HG03342 (cell line): ENCODE measurements around the gene MAPK12.

Source experiments
- ATAC-seq: cut with Tn5 transposase; IDR thresholded peaks from one replicate; pipeline ENCODE4 v1.9.1; 2021; ENCODE audit warnings: mild to moderate bottlenecking, moderate library complexity; ENCODE audit not compliant: unreplicated experiment

The MAPK12 gene

DNA sequence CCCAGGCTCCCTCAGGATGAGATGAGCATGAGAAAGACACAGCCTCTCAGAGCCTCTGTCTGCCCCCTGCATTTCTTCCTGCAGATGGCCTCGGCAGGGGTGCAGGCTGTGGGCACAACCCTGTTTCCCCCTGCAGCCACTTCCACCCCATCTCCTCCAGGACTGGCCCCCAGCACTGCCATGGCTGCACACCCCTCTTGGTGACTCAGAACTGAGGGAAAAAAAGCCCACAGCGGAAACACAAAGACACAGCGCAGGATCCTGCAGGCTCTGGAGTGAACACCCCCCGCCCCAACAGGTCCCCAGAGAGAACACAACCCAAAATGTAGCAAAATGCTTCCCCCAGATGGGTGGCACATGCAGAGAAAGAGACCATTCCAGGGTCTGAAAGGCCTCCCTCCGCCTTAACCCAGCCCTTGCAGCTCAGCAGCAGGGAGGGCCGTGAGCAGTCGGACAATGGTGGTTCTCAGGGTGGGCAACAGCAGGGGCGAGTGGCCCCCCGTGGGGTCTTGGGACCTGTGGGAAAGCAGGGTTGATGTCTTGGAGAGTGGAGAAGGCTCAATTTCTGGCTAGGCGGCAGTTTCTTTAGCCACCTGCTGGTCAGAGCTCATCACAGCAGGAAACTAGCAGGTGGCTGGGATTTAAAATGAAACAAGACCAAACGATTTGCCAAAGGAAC, 24.6 kb downstream of the MAPK12 start:
- ATAC-seq: no peak

DNA sequence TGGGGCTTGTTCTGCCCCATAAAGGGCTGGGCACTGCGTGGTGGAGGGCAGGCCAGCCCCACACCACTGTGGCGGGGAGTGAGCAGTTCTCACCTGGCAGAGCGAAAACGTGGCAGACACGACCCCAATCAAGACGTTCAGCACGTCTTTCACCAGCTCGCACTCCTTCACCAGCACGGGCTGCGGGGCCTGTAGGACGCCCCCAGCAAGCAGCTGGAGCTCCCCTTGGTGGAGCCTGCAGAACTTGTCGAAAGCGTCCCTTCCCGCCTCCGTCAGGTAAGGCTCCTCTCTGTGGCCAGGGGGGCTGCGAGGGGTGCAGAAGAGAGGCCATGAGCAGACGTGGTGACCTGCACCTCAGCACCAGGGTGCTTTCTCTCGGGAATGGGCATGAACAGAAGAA, 28.3 kb downstream of the MAPK12 start:
- no peak for ATAC-seq

DNA sequence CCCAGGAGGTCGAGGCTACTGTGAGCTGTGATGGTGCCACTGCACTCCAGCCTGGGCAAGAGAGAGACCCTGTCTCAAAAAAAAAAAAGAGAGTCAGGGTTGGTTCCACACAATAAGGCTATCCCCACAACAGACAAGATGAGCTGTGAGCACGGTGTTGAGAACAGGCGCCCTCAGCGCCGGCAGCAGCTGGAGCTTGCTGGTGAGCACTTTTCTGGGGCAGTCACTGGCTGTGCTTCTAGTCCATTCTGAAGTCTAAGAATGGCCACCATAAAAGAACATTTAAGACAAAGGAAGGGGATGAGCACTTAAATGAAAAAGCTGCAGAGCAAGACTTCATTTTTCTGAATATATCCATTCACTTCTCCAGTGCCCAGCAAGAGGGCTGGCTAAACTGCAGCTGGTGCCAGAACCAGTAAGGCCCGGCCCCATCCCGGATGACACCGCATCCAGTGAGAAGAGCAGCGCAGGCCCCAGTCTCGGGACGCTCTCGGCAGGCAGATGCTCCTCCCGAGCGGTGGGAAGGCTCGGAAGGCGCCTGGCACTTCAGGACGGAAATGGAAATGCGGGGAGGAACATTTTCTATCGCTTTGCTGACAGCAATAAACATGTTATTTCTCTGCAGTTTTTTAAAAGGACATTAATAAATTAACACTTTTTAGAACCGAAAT, 28.9 kb downstream of the MAPK12 start:
- no peak for ATAC-seq

DNA sequence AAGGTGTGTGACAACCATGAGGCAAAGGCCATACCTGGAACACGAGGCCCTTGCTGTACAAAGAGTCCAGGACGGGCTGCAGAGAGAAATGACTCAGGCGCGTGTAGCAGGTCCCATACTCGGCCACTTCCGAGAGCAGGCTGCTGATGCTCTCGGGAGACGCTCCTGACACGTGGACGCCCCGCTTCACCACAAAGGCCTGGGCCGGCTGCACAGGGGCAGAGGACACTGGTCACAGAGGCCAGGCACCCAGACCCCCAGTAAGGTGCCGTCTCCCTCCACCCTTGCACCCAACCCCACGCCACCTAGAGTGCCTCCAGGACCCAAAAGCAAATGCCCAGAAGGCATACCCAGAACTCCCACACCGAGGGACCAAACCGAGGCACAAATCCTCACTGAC, 32.1 kb downstream of the MAPK12 start:
- ATAC-seq: no peak

DNA sequence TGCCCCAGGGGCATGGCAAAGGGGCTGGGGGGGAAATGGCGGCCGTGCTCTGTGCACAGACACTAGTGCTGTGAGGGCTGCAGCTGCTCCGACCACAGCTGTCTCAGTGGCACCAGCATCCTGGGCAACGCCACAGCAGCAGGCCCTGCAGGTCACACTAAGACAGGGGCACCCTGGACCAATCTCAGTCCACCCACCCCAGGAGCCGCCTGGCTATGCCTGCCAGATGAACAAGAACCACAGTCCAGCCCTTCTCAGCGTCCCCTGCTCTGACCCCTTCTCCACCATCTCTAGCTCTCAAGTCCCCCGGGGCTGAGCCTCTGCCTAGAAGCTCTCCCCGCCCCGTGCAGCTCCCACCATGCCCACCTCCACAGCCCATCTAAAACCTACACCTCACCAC, 33.1 kb downstream of the MAPK12 start:
- ATAC-seq: no peak

DNA sequence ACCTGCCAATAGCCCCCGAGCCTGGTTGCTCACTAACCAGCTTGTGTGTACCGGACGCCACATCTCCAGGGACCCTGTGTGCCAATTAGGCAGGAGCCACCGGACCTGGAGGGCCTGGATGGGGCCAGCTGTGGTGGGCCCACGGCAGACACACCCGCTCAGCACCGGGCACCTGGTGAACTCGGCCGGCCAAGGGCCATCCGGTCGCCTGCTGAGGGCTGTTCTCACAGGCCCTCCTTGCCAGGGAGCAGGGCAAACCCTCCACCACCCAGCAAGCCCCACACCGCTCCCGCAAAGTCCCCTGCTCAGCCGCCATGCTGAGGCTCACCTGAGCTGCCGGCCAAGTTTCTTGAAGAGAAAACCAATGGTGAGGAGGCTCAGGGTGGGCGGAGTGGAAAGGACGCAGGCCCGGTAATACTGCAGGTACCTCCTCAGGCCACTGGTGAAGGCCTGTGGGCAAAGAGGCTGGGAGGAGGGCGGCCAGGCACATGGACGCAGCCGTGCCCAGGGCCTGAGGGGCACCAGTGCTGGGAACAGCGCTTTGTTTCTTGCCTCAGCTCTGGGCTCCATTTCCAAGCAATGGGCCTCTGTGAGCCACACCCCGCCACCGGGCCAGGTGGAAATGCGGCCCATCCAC, 33.8 kb downstream of the MAPK12 start:
- no peak for ATAC-seq

DNA sequence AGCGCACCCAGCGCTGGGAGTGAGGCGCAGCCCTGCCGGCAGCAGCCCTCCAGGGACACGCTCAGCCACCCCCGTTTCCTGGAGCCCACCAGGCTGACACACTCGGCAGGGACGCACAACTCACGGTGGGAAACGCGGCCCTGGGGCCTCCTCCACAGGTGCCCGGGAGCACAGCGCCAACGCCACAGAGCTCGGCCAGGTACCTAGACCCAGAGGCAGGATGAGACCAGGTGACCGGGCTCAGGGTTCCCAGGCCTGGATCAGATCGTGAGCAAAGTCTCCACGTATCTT, 34.7 kb downstream of the MAPK12 start:
- ATAC-seq: no peak

DNA sequence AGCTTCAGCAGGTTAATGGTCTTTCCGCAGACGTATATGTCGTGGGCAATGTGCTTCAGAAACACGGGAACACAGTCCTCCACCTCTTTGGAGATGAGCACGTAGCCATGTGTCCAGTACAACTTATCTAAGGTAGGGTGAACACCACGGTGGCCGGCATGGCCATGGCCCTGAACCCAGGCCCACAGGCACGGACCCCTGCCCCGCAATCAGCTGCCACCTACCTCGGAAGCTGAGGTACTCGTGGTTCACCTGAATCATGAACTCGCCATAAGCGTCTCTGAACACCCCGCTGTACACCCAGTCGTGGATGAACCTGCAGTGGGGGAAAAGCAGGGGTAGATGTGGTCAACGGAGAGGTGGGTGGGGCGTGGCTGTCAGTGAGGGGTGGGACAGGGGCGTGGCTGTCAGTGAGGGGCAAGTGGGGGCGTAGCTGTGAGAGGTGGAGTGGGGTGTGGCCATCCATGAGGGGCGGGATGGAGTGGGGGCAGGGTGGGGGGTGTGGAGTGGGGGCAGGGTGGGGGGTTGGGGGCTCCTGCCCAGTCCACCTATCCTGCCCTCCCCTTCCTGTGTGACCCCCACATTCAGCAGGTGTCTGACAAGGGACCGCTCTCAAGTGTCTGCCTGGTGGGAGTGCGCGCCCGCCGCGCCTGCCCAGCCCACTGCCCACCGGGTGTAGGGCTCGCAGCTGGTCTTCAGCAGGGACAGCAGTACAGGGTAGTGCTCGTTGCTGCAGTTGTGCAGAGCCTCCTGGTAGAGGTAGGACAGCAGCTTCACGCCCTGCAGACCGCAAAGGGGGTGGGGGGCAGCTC, 35.2 kb downstream of the MAPK12 start:
- ATAC-seq: no peak

DNA sequence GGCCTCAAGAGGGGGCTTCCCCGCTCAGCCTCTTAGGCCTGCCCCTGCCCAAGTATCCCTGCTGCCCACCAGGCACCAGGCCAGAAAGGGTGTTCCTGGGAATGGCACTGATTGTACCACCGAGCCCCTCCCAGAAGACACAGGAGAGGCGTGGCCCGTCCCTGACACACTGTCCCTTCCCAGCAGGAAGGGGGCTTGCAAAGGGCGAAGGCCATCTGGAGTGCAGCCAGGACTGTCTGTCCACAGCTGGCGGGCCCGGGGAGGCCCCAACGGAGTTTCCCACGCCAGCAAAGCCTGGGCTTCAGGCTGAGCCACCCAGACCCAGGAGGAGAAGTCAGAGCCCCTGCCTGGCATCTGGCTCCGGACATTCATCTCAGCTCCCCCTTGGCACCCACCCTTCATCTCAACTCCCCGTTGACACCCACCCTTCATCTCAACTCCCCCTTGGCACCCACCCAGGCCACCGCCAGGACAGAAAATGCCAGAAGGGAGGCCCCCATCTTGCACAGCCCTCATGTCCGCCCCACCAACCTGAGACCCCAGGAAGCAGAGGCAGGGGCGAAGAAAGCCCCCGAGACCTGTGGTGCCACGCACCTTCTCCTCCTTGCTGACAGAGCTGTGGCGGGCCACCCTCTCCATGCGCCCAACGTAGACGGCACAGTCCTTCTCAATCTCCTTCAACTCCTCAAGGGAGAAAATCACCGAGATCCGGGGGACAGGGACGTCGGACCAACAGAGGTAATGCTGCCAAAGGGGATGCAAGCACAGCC, 36.1 kb downstream of the MAPK12 start:
- ATAC-seq: no peak

DNA sequence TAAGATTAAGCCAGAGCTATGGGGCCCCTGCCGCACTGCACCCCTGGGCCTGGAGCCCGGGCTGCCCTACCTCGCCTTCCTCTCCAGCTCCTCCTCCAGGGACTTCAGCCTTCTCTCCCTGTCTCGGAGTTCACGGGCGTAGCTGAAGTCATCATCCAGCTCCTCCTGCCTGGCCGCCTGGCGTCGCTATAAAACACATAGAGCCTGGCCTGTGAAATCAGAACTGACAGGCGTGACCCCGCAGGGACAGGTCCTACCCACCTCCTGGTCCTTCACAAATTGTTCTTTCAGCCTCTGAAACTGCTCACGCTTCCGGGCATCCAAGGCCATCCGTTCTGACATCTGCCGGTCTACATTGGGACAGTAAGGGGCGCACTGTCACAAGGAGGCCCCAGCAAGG, 37.4 kb downstream of the MAPK12 start:
- ATAC-seq: no peak

DNA sequence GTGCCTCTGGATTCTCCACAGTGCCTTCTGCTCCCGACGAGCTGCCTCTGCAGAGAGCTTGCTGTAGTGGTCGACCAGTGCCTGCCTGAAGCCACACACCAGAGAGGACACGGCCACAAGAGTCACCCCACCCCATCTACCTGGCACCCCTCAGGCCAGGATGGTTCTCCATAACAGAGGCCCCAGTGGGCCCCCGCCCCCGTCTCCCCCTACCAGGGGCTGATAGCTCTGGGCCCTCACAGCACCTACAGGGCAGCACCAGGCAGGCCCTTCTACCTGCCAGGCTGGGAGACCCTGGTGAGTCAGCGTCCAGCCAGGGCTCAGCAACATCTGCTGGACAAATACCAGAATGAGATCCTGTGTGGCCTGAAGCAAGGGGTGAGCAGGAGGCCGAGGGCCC, 39.0 kb downstream of the MAPK12 start:
- ATAC-seq: no peak

DNA sequence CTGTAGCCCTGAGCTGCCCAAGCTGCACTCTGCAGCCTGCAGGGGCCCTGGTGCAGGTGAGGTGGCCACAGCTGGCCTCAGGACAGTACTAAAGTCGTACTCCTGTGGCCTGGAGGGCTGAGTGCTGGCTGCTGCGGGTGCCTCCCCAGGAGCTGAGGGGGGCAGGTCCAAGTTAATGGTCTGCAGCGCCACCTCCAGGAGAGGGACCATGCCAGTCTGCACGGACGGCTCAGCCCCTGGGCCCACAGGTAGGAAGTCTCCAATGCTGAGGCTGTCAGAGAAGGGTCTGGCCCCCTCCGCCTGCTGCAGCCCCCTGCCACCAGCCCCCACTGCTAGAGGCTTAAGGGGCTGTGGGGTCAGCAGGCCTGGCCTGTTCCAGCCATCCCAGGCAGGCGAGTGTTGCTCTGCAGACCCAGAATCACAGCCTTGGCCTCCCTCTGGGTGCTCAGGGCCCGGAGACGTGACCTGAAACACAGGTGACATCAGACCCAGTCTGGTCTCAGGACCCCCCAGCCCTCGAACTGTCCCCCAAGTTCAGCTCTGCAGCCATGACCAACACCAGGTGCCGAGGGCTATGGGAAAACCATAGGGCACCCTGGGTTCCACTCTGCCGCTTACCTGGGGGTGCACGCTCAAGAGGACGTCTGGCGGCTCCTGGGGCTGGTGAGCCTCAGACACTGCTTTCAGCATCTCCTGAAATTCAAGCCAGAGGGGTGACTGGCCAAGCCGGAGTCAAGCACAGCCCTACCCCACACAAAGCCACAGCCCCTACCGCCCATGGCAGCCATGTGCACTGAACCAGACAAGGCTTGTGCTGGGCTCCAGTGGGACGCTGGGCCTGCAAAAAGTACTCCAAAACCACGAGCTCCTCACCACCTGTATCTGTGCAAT, 39.8 kb downstream of the MAPK12 start:
- no peak for ATAC-seq

DNA sequence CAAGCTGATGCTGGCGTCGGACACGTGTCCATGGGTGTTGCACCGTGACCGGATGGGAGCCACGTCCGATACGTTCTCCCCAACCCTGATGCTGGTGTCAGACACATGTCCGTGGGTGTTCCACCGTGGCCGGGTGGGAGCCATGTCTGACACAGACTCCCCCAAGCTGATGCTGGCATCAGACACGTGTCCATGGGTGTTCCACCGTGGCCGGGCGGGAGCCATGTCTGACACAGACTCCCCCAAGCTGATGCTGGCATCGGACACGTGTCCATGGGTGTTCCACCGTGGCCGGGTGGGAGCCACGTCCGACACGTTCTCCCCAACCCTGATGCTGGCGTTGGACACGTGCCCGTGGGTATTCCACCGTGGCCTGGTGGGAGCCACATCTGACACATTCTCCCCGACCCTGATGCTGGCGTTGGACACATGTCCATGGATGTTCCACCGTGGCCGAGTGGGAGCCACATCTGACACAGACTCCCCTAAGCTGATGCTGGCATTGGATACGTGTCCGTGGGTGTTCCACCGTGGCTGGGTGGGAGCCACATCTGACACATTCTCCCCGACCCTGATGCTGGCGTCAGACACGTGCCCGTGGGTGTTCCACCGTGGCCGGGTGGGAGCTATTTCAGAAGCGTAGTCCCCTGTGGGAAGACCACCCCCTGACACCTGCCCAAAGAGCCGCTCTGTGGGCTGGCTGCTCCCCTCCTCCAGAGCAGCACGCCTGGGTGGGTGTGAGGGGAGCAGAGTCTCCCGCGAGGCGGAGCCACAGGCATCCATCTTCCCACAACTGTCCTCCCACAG, 40.7 kb downstream of the MAPK12 start:
- no peak for ATAC-seq

DNA sequence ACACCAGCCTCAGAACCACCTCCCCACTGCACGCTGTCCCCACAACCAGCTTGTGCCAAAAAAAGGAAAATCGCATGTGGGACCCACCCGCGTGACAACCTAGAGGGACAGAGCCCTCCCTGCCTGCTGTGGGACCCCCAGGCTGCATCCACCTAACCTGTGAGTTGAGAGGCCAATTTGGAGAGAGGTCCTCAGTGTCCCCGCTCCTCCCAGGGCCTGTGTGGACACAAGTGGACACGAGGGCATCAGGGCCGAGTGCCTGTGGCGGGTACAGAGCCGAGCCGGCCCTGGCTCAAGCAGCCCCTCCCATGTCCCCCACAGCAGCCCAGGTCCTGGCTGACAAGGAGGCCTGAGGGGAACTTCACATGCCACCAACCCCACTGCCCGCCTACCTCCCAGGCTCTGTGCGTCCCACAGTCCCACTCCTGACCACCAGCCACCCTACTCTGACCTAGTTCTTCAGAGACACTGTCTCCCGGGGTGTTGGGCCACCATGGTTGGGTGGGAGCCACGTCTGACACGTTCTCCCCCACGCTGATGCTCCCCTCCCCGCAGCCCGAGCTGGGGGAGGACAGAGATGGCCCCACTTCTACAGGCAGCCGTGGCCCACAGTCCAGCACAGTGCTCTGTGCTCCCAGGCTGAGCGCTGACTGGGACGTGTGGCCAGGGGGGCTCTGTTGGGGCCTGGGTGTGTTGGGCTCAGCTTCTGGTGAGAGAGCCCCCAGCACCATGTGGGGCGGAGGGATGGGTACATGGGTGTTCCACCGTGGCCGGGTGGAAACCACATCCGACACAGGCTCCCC, 41.5 kb downstream of the MAPK12 start:
- ATAC-seq: no peak

DNA sequence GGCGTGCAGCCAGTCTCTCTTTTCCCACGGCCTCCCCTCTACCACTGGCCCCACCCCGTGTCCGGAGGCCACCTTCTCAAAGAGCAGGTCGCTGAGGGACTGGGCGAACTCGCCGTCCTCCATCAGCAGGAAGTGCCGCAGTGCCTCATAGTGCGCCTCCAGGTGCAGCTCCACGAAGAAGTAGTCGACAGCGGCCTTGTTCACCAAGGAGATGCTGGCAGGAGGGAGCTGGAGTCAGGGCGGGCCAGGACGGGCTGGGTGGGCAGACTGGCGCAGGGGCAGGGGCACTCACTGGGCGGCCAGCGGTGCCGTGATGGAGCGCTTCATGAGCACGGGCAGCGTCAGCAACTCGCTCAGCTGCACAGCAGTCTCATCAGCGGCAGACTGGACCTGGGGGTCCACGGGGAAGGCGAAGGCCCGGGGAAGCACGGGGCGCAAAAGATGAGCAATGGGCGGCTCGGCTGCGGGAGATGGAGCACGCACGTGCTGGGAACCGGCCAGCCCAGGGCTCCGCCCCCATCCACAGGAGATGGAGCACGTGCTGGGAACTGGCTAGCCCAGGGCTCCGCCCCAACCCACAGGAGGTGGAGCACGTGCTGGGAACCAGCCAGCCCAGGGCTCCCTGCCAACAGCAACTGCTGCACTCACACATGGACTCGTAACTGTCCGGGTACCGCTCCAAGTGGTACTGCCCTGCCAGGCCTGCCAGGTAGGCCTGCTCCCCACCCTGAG, 42.3 kb downstream of the MAPK12 start:
- ATAC-seq: no peak

DNA sequence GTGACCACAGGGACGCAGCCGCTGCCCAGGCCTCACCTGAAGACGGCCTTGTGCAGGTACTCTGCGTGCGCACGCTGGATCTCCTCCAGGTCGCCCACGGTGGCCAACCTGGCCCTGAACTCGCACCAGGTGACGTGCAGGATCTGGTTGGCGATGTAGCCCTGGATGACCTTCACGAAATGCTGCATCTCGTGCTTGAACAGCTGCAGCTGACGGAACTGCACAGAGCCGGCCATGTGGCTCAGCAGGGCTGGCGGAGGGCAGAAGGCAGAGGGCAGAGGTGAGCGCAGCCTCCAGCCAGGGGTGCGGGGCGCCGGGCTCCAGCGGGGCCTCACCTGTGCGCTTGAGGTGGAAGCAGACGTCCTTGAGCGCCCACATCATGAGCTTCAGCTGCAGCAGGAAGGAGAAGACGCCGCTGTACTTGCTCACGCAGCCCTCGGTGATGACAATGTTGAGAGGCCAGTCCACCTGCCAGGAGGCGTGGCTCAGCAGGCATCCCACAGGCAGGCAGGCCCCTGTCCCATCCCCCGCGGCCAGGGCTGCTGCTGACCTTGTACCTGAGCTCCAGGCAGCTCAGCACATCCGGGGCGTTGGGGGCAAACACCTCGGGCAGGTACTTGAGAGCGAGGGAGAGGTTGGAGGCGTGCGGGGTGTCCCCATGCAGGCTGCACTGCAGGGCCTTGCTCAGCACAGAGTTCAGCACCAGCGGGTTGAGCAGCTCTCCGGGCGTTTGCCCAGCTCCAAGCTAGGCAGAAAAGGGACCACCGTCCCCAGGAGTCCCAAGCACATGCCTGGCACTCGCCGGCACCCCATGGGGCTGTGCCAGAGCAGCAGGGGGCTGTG, 43.1 kb downstream of the MAPK12 start:
- ATAC-seq: no peak
